GM23338 (cell line): ENCODE data around the gene SNW1. TPM values are rescaled to one million over a fixed set of nuclear protein-coding genes. Genes with fewer than 3 reads are reported as not detected.

Source experiments
- ATAC-seq: fragments of 200-7000 bp; cut with Tn5 transposase; 3 replicates; pipeline ENCODE4 v1.9.1; 2020
- DNase-seq: peaks from one replicate; pipeline ENCODE4 v3.0.0-alpha.2; 2015; ENCODE audit warnings: low spot score
- H2AFZ ChIP-seq: fragments of 200-600 bp; sonication (generic); 2 replicates; pipeline ENCODE4 v1.8.0; 2016; ENCODE audit warnings: antibody characterized with exemption, mild to moderate bottlenecking, moderate library complexity
- H3F3A ChIP-seq: fragments of 200-600 bp; sonication (generic); replicated peaks from 2 replicates; pipeline ENCODE4 v1.8.0; 2017; ENCODE audit warnings: antibody characterized with exemption, mixed run types, low read depth
- H3K27ac ChIP-seq: fragments of 200-600 bp; sonication (generic); 2 replicates; pipeline ENCODE4 v1.6.1; 2016; ENCODE audit warnings: low read depth
- H3K27me3 ChIP-seq: fragments of 200-600 bp; sonication (generic); 2 replicates; pipeline ENCODE4 v1.8.0; 2016; ENCODE audit warnings: mild to moderate bottlenecking, mixed run types, moderate library complexity; ENCODE audit not compliant: insufficient read depth
- H3K36me3 ChIP-seq: fragments of 200-600 bp; sonication (generic); 2 replicates; pipeline ENCODE4 v1.8.0; 2016; ENCODE audit warnings: mild to moderate bottlenecking; ENCODE audit not compliant: insufficient read depth
- H3K4me1 ChIP-seq: fragments of 200-600 bp; sonication (generic); 2 replicates; pipeline ENCODE4 v1.8.0; 2016; ENCODE audit warnings: mild to moderate bottlenecking, moderate library complexity; ENCODE audit not compliant: insufficient read depth
- H3K4me2 ChIP-seq: fragments of 200-600 bp; sonication (generic); 2 replicates; pipeline ENCODE4 v1.7.1; 2017; ENCODE audit warnings: mixed run types
- H3K4me3 ChIP-seq: fragments of 200-600 bp; sonication (generic); 2 replicates; pipeline ENCODE4 v1.6.1; 2016; ENCODE audit warnings: mixed run types
- H3K79me2 ChIP-seq: fragments of 200-600 bp; sonication (generic); replicated peaks from 2 replicates; pipeline ENCODE4 v1.8.0; 2017; ENCODE audit warnings: mild to moderate bottlenecking; ENCODE audit not compliant: insufficient read depth
- H3K9me2 ChIP-seq: fragments of 200-600 bp; sonication (generic); 2 replicates; pipeline ENCODE4 v1.8.0; 2017; ENCODE audit not compliant: insufficient read depth
- H4K20me1 ChIP-seq: fragments of 200-600 bp; sonication (generic); replicated peaks from 2 replicates; pipeline ENCODE4 v1.8.0; 2017; ENCODE audit warnings: mild to moderate bottlenecking; ENCODE audit not compliant: insufficient read depth
- H3K27ac Mint-ChIP-seq: 2 replicates; pipeline ENCODE4 v1.8.0; 2020; ENCODE audit warnings: inconsistent platforms, mild to moderate bottlenecking, moderate library complexity, mixed read lengths
- H3K27me3 Mint-ChIP-seq: 3 replicates; pipeline ENCODE4 v1.8.0; 2022; ENCODE audit warnings: low read depth, mild to moderate bottlenecking, moderate library complexity, mixed read lengths, inconsistent platforms; ENCODE audit not compliant: insufficient read depth, poor library complexity
- H3K36me3 Mint-ChIP-seq: 3 replicates; pipeline ENCODE4 v1.8.0; 2021; ENCODE audit warnings: low read depth, mild to moderate bottlenecking, inconsistent platforms, moderate library complexity, mixed read lengths
- H3K4me1 Mint-ChIP-seq: 3 replicates; pipeline ENCODE4 v1.8.0; 2020; ENCODE audit warnings: mild to moderate bottlenecking, inconsistent platforms, mixed read lengths
- H3K4me3 Mint-ChIP-seq: 3 replicates; pipeline ENCODE4 v1.8.0; 2021; ENCODE audit warnings: moderate library complexity, mild to moderate bottlenecking, inconsistent platforms, mixed read lengths
- H3K9me3 Mint-ChIP-seq: 3 replicates; pipeline ENCODE4 v1.8.0; 2020; ENCODE audit warnings: moderate library complexity, mild to moderate bottlenecking, inconsistent platforms, mixed read lengths
- CREB1 ChIP-seq: fragments of 250-450 bp; sonication (Bioruptor Pico); IDR thresholded peaks from 2 replicates; pipeline ENCODE4 v1.5.0; 2020; ENCODE audit warnings: low read depth, mild to moderate bottlenecking, moderate library complexity
- JUNB ChIP-seq: IDR thresholded peaks from one replicate; pipeline ENCODE4 v1.6.1; 2016; ENCODE audit warnings: antibody characterized with exemption; ENCODE audit not compliant: unreplicated experiment
- NANOG ChIP-seq: IDR thresholded peaks from 2 replicates; pipeline ENCODE4 v1.6.1; 2016; ENCODE audit warnings: antibody characterized with exemption, borderline replicate concordance
- POLR2AphosphoS5 ChIP-seq: IDR thresholded peaks from 2 replicates; pipeline ENCODE4 v1.6.1; 2016; ENCODE audit warnings: antibody characterized with exemption, low read depth
- STAT1 ChIP-seq: IDR thresholded peaks from one replicate; pipeline ENCODE4 v1.6.1; 2016; ENCODE audit warnings: antibody characterized with exemption; ENCODE audit not compliant: unreplicated experiment
- ZNF331 ChIP-seq: fragments of 250-450 bp; sonication (Bioruptor Pico); IDR thresholded peaks from 2 replicates; pipeline ENCODE4 v1.5.0; 2020; ENCODE audit warnings: low read depth, mild to moderate bottlenecking, moderate library complexity
- polyA plus RNA-seq: library from polyadenylated mRNA; unstranded; fragments of >200 nt; fragmentation: Nextera tagmentation; extraction: Ambion mirVana; gene quantifications from 2 replicates; pipeline ENCODE4 v1.2.1, GENCODE V29; 2016
- total RNA-seq: library from RNA; depleted of rRNA; stranded (reverse); fragments of >200 nt; shearing (Covaris generic); gene quantifications from 2 replicates; pipeline ENCODE4 v1.2.3, GENCODE V29; 2014
- TF ChIP-seq, protein P1 (sequence below): fragments of 250-450 bp; sonication (Bioruptor Pico); IDR thresholded peaks from 2 replicates; pipeline ENCODE4 v1.5.0; 2020; ENCODE audit warnings: mild to moderate bottlenecking, moderate library complexity
- TF ChIP-seq, protein P2 (sequence below), 2 experiments: fragments of 200-600 bp in 1 of 2; sonication (generic) in 1 of 2; conservative IDR thresholded peaks; 2 replicates each; pipeline versions ENCODE4 v1.5.1 to v1.6.1; 2016 to 2017; ENCODE audit warnings: antibody characterized with exemption in 2 of 2, low read depth in 2 of 2, mild to moderate bottlenecking in 2 of 2, moderate library complexity in 1 of 2
- TF ChIP-seq, protein P3 (sequence below): IDR thresholded peaks from 2 replicates; pipeline ENCODE4 v1.6.1; 2016; ENCODE audit warnings: antibody characterized with exemption

Gene SNW1
- total and polyA plus RNA-seq, 2 experiments from 2014 or later: 60.5 to 129 TPM

- TF ChIP-seq, protein P1, sequence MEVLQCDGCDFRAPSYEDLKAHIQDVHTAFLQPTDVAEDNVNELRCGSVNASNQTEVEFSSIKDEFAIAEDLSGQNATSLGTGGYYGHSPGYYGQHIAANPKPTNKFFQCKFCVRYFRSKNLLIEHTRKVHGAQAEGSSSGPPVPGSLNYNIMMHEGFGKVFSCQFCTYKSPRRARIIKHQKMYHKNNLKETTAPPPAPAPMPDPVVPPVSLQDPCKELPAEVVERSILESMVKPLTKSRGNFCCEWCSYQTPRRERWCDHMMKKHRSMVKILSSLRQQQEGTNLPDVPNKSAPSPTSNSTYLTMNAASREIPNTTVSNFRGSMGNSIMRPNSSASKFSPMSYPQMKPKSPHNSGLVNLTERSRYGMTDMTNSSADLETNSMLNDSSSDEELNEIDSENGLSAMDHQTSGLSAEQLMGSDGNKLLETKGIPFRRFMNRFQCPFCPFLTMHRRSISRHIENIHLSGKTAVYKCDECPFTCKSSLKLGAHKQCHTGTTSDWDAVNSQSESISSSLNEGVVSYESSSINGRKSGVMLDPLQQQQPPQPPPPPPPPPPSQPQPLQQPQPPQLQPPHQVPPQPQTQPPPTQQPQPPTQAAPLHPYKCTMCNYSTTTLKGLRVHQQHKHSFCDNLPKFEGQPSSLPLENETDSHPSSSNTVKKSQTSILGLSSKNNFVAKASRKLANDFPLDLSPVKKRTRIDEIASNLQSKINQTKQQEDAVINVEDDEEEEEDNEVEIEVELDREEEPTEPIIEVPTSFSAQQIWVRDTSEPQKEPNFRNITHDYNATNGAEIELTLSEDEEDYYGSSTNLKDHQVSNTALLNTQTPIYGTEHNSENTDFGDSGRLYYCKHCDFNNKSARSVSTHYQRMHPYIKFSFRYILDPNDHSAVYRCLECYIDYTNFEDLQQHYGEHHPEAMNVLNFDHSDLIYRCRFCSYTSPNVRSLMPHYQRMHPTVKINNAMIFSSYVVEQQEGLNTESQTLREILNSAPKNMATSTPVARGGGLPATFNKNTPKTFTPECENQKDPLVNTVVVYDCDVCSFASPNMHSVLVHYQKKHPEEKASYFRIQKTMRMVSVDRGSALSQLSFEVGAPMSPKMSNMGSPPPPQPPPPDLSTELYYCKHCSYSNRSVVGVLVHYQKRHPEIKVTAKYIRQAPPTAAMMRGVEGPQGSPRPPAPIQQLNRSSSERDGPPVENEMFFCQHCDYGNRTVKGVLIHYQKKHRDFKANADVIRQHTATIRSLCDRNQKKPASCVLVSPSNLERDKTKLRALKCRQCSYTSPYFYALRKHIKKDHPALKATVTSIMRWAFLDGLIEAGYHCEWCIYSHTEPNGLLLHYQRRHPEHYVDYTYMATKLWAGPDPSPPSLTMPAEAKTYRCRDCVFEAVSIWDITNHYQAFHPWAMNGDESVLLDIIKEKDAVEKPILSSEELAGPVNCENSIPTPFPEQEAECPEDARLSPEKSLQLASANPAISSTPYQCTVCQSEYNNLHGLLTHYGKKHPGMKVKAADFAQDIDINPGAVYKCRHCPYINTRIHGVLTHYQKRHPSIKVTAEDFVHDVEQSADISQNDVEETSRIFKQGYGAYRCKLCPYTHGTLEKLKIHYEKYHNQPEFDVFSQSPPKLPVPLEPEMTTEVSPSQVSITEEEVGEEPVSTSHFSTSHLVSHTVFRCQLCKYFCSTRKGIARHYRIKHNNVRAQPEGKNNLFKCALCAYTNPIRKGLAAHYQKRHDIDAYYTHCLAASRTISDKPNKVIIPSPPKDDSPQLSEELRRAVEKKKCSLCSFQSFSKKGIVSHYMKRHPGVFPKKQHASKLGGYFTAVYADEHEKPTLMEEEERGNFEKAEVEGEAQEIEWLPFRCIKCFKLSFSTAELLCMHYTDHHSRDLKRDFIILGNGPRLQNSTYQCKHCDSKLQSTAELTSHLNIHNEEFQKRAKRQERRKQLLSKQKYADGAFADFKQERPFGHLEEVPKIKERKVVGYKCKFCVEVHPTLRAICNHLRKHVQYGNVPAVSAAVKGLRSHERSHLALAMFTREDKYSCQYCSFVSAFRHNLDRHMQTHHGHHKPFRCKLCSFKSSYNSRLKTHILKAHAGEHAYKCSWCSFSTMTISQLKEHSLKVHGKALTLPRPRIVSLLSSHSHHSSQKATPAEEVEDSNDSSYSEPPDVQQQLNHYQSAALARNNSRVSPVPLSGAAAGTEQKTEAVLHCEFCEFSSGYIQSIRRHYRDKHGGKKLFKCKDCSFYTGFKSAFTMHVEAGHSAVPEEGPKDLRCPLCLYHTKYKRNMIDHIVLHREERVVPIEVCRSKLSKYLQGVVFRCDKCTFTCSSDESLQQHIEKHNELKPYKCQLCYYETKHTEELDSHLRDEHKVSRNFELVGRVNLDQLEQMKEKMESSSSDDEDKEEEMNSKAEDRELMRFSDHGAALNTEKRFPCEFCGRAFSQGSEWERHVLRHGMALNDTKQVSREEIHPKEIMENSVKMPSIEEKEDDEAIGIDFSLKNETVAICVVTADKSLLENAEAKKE (CRISPR knock-in tag): no peak
- no peak for TF ChIP-seq NANOG
Measured at GRCh38 chr14:77721437-77721836, 39.5 kb downstream of the SNW1 start (continued).

GRCh38 chr14:77717608-77718305, 43.2 kb downstream of the SNW1 start:
- ATAC-seq (no peak), DNase-seq (no peak)
- Histone ChIP-seq H2AFZ (no peak overlapping the region), H3K4me3 (no peak overlapping the region), H3K4me1 (no peaks in the 10 kb centered on the region), H3K4me2 (no peak overlapping the region), H3K9me2 (no peaks in the 10 kb centered on the region), H4K20me1 (peaks cover 21% of the 10 kb centered on the region), H3F3A (peaks cover 13% of the 10 kb centered on the region; the same call in 1 of the 2 replicates), H3K79me2 (peaks cover 23% of the 10 kb centered on the region), H3K27ac (peak overlapping the region; percentile 76; the same call in 1 of the 2 replicates), H3K36me3 (peaks cover 59% of the 10 kb centered on the region), H3K27me3 (no peaks in the 10 kb centered on the region)
- TF ChIP-seq NANOG: no peak
- Mint-ChIP-seq H3K9me3 (no peaks in the 10 kb centered on the region; the same call in 2 of the 3 replicates), H3K4me1 (no peaks in the 10 kb centered on the region), H3K36me3 (peaks cover 88% of the 10 kb centered on the region), H3K27ac (no peak overlapping the region), H3K4me3 (no peak overlapping the region), H3K27me3 (no peaks in the 10 kb centered on the region)

DNA sequence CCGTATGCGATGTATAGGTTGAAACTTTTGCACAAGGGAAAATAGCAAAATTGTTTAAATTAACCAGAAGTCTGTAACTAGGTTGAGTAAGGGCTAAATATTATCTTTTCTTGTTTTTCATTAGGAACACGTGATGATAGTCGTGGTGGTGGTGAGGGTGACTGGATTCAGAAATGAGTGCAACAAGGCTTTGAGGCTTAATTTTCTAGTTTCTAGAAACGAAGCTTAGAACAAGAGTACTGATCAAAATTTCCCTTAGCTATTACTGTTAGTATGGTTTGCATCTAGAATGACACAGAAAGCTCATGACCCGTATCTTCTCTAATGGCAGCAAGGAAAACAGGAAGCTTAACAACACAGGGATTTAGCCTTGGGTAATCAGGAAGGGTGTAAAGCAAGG, 46.0 kb downstream of the SNW1 start:
- Mint-ChIP-seq H3K27me3 (no peaks in the 10 kb centered on the region), H3K4me1 (peaks cover 5% of the 10 kb centered on the region; the same call in 2 of the 3 replicates)
- TF ChIP-seq, protein P2, sequence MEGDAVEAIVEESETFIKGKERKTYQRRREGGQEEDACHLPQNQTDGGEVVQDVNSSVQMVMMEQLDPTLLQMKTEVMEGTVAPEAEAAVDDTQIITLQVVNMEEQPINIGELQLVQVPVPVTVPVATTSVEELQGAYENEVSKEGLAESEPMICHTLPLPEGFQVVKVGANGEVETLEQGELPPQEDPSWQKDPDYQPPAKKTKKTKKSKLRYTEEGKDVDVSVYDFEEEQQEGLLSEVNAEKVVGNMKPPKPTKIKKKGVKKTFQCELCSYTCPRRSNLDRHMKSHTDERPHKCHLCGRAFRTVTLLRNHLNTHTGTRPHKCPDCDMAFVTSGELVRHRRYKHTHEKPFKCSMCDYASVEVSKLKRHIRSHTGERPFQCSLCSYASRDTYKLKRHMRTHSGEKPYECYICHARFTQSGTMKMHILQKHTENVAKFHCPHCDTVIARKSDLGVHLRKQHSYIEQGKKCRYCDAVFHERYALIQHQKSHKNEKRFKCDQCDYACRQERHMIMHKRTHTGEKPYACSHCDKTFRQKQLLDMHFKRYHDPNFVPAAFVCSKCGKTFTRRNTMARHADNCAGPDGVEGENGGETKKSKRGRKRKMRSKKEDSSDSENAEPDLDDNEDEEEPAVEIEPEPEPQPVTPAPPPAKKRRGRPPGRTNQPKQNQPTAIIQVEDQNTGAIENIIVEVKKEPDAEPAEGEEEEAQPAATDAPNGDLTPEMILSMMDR (conservative IDR thresholded peaks at IDR 0.05; ENCODE audit: low read depth in 2 of 2): no peak
- TF ChIP-seq JUNB: no peak
- no peak for TF ChIP-seq POLR2AphosphoS5
- no peak for TF ChIP-seq ZNF331 (CRISPR knock-in tag)
- TF ChIP-seq, protein P3, sequence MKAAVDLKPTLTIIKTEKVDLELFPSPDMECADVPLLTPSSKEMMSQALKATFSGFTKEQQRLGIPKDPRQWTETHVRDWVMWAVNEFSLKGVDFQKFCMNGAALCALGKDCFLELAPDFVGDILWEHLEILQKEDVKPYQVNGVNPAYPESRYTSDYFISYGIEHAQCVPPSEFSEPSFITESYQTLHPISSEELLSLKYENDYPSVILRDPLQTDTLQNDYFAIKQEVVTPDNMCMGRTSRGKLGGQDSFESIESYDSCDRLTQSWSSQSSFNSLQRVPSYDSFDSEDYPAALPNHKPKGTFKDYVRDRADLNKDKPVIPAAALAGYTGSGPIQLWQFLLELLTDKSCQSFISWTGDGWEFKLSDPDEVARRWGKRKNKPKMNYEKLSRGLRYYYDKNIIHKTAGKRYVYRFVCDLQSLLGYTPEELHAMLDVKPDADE: no peak
- no peak for TF ChIP-seq STAT1
- no peak for TF ChIP-seq CREB1 (CRISPR knock-in tag)

More for the DNA sequence above, 46.0 kb downstream of the SNW1 start:
- no peaks in the 10 kb centered on the region; the same call in 2 of the 3 replicates for H3K9me3 Mint-ChIP-seq
- H3K9me2 ChIP-seq: no peaks in the 10 kb centered on the region
- no peaks in the 10 kb centered on the region for H3K4me1 ChIP-seq
- no peak overlapping the region for H3K4me2 ChIP-seq
- DNase-seq (no peak), ATAC-seq (no peak)
- peaks cover 30% of the 10 kb centered on the region for H4K20me1 ChIP-seq
- H3K4me3 ChIP-seq: no peak overlapping the region
- H3K27ac Mint-ChIP-seq: no peak overlapping the region
- H3K4me3 Mint-ChIP-seq: no peak overlapping the region
- H3F3A ChIP-seq: peaks cover 16% of the 10 kb centered on the region
- peaks cover 93% of the 10 kb centered on the region for H3K36me3 Mint-ChIP-seq
- no peaks in the 10 kb centered on the region for H3K27me3 ChIP-seq
- peaks cover 49% of the 10 kb centered on the region for H3K79me2 ChIP-seq
- peaks cover 66% of the 10 kb centered on the region for H3K36me3 ChIP-seq
- no peak overlapping the region for H2AFZ ChIP-seq
- H3K27ac ChIP-seq: 0 out of 2 replicates have a peak overlapping the region, but pooled peaks have one; percentile 50
